Glutamatergic neuron (in vitro differentiated cells): Measurements from ENCODE around the gene TSHZ2. TPM values are rescaled to one million over a fixed set of nuclear protein-coding genes. Genes with fewer than 3 reads are reported as not detected.

Source experiments
- DNase-seq: peaks from one replicate; pipeline ENCODE4 v3.0.0; 2022
- H3K27ac Mint-ChIP-seq: one replicate; pipeline ENCODE4 v1.8.0; 2020; ENCODE audit warnings: mild to moderate bottlenecking, mixed read lengths, inconsistent platforms; ENCODE audit not compliant: unreplicated experiment
- H3K27me3 Mint-ChIP-seq: one replicate; pipeline ENCODE4 v1.8.0; 2020; ENCODE audit warnings: mild to moderate bottlenecking, moderate library complexity, mixed read lengths, inconsistent platforms; ENCODE audit not compliant: unreplicated experiment
- H3K36me3 Mint-ChIP-seq: one replicate; pipeline ENCODE4 v1.8.0; 2020; ENCODE audit warnings: mild to moderate bottlenecking, mixed read lengths, inconsistent platforms; ENCODE audit not compliant: unreplicated experiment
- H3K4me1 Mint-ChIP-seq: one replicate; pipeline ENCODE4 v1.8.0; 2020; ENCODE audit warnings: mild to moderate bottlenecking, low read depth, mixed read lengths, inconsistent platforms; ENCODE audit not compliant: unreplicated experiment
- H3K4me3 Mint-ChIP-seq: one replicate; pipeline ENCODE4 v1.8.0; 2020; ENCODE audit warnings: mild to moderate bottlenecking, mixed read lengths, inconsistent platforms; ENCODE audit not compliant: unreplicated experiment
- H3K9me3 Mint-ChIP-seq: one replicate; pipeline ENCODE4 v1.8.0; 2020; ENCODE audit warnings: mild to moderate bottlenecking, moderate library complexity, mixed read lengths, inconsistent platforms; ENCODE audit not compliant: unreplicated experiment
- CTCF ChIP-seq: fragments of 200-600 bp; sonication (generic); IDR thresholded peaks from one replicate; pipeline ENCODE4 v1.5.0; 2021; ENCODE audit not compliant: partially characterized antibody, unreplicated experiment
- total RNA-seq: library from RNA; stranded (reverse); fragmentation: NEBNext Ultra II Directional; extraction: Animal tissue kit (Norgen Biotek cat#: 25700); gene quantifications from one replicate; pipeline ENCODE4 v1.2.1, GENCODE V29; 2021; ENCODE audit not compliant: unreplicated experiment

TSHZ2 gene
- total RNA-seq, 1 donor from 2014 or later: 10.0 TPM

- TF ChIP-seq CTCF: no peak
- no peaks in the 10 kb centered on the region for H3K9me3 Mint-ChIP-seq
- H3K27ac Mint-ChIP-seq: no peak overlapping the region
- no peaks in the 10 kb centered on the region for H3K4me1 Mint-ChIP-seq
- no peak for DNase-seq
- H3K27me3 Mint-ChIP-seq: peaks cover 1% of the 10 kb centered on the region
- H3K4me3 Mint-ChIP-seq: no peak overlapping the region
- H3K36me3 Mint-ChIP-seq: peaks cover 31% of the 10 kb centered on the region
Observed at GRCh38 chr20:53447316-53447715, 475.2 kb downstream of the TSHZ2 start.

GRCh38 chr20:53448426-53448825 lies 476.3 kb downstream of the TSHZ2 start:
- Mint-ChIP-seq H3K9me3 (no peaks in the 10 kb centered on the region), H3K27me3 (peaks cover 1% of the 10 kb centered on the region), H3K4me3 (no peak overlapping the region), H3K36me3 (peaks cover 31% of the 10 kb centered on the region), H3K4me1 (no peaks in the 10 kb centered on the region), H3K27ac (no peak overlapping the region)
- no peak for TF ChIP-seq CTCF
- DNase-seq: no peak

- DNase-seq: no peak
- Mint-ChIP-seq H3K4me3 (no peak overlapping the region), H3K9me3 (no peaks in the 10 kb centered on the region), H3K36me3 (peaks cover 31% of the 10 kb centered on the region), H3K4me1 (no peaks in the 10 kb centered on the region), H3K27me3 (no peaks in the 10 kb centered on the region), H3K27ac (no peak overlapping the region)
- TF ChIP-seq CTCF: no peak
Observed at GRCh38 chr20:53448875-53449274, 476.7 kb downstream of the TSHZ2 start.

- TF ChIP-seq CTCF: no peak
- Mint-ChIP-seq H3K36me3 (peaks cover 27% of the 10 kb centered on the region), H3K27me3 (no peaks in the 10 kb centered on the region), H3K27ac (no peak overlapping the region), H3K4me3 (no peak overlapping the region), H3K4me1 (no peaks in the 10 kb centered on the region), H3K9me3 (no peaks in the 10 kb centered on the region)
- no peak for DNase-seq
Observed at GRCh38 chr20:53453076-53453475, 480.9 kb downstream of the TSHZ2 start.

GRCh38 chr20:53454675-53455276 lies 482.6 kb downstream of the TSHZ2 start:
- no peaks in the 10 kb centered on the region for H3K9me3 Mint-ChIP-seq

More at GRCh38 chr20:53454675-53455276, 482.6 kb downstream of the TSHZ2 start:
- TF ChIP-seq CTCF: no peak
- H3K27ac Mint-ChIP-seq: no peak overlapping the region
- DNase-seq: no peak
- H3K4me3 Mint-ChIP-seq: no peak overlapping the region
- peaks cover 13% of the 10 kb centered on the region for H3K36me3 Mint-ChIP-seq
- no peaks in the 10 kb centered on the region for H3K4me1 Mint-ChIP-seq
- H3K27me3 Mint-ChIP-seq: no peaks in the 10 kb centered on the region
